ENCODE measurements around the gene ODF2L.

DNA sequence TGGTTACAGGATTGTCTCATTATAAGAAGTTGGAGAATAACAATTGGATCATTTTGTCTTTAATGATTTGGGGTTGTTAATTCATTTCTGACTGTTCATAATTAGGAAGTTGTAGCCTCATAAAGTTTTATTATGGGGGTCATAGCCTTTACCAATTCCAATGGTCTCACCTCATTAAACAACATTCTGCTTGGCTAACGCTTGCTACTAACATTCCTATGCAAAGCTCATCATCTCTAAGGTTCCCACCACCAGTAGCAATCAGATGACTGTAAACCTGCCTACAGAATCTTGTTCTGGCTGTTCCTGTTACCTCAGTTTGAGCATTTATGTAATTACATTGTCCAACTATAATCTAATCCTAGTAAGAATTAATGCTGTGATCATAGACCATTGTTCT is 60.2 kb downstream of the ODF2L start:
- TF ChIP-seq POLR2AphosphoS5 (IDR thresholded peaks at IDR 0.05; ENCODE audit: low read depth, low read length) (no peak), REST (IDR thresholded peaks at IDR 0.05; ENCODE audit: insufficient read depth in 1 of 2, low read depth in 2 of 2, low read length in 1 of 2) (no peak), TCF7L2 (IDR thresholded peaks at IDR 0.05; ENCODE audit: low read depth, low read length) (no peak)
- TF ChIP-seq, protein P1, sequence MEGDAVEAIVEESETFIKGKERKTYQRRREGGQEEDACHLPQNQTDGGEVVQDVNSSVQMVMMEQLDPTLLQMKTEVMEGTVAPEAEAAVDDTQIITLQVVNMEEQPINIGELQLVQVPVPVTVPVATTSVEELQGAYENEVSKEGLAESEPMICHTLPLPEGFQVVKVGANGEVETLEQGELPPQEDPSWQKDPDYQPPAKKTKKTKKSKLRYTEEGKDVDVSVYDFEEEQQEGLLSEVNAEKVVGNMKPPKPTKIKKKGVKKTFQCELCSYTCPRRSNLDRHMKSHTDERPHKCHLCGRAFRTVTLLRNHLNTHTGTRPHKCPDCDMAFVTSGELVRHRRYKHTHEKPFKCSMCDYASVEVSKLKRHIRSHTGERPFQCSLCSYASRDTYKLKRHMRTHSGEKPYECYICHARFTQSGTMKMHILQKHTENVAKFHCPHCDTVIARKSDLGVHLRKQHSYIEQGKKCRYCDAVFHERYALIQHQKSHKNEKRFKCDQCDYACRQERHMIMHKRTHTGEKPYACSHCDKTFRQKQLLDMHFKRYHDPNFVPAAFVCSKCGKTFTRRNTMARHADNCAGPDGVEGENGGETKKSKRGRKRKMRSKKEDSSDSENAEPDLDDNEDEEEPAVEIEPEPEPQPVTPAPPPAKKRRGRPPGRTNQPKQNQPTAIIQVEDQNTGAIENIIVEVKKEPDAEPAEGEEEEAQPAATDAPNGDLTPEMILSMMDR (IDR thresholded peaks at IDR 0.05), result no peak
